Omental fat pad (tissue), 4 donors: ENCODE data around the gene CDC42BPB. TPM values are rescaled to one million over a fixed set of nuclear protein-coding genes. Genes with fewer than 3 reads are reported as not detected.
A peak's percentile ranks its signal among the peaks of the same experiment; 100 is the strongest.
"Not testable (repeated sequence)": the region's sequence is repeated elsewhere in the genome, so short reads cannot be mapped to it uniquely, and the experiment has no call there.

Source experiments
- ATAC-seq: fragments of 150-250 bp; one replicate; pipeline ENCODE4 v1.9.1; 2016; ENCODE audit warnings: mild to moderate bottlenecking, moderate library complexity; ENCODE audit not compliant: low FRiP score
- DNase-seq: peaks from one replicate; pipeline ENCODE4 v3.0.0-alpha.2; 2019; ENCODE audit warnings: low spot score
- CTCF ChIP-seq, 3 donors: fragments of 450-650 bp; IDR thresholded peaks; one replicate each; pipeline ENCODE4 v1.5.1; 2016 to 2017; ENCODE audit warnings: antibody characterized with exemption in 3 of 3, mild to moderate bottlenecking in 3 of 3, moderate library complexity in 2 of 3
- total RNA-seq, 4 donors: library from RNA; depleted of rRNA; stranded (reverse); fragments of >200 nt; gene quantifications; one replicate each; pipeline ENCODE4 v1.1.0, GENCODE V29; 2016

CDC42BPB gene
- total RNA-seq, 4 donors from 2014 or later = 63.7 to 131 (median 113) TPM

- TF ChIP-seq CTCF (IDR thresholded peaks at IDR 0.05) = no peak
- ATAC-seq = peak; percentile 43
- no peak for DNase-seq
These were observed 129.4 kb downstream of the CDC42BPB start for GRCh38 chr14:102927878-102928411.

GRCh38 chr14:102927346-102927877 lies 129.9 kb downstream of the CDC42BPB start:
- ATAC-seq (no peak), DNase-seq (no peak)
- TF ChIP-seq CTCF (IDR thresholded peaks at IDR 0.05) = no peak

GRCh38 chr14:102926840-102927239 lies 130.5 kb downstream of the CDC42BPB start:
- not testable (repeated sequence) for DNase-seq

GRCh38 chr14:102926104-102926503 lies 131.2 kb downstream of the CDC42BPB start:
- DNase-seq (no peak), ATAC-seq (no peak)
- TF ChIP-seq CTCF (IDR thresholded peaks at IDR 0.05) = no peak

More at GRCh38 chr14:102926840-102927239, 130.5 kb downstream of the CDC42BPB start:
- ATAC-seq = not testable (repeated sequence)

GRCh38 chr14:102925646-102926045 lies 131.7 kb downstream of the CDC42BPB start:
- TF ChIP-seq CTCF (IDR thresholded peaks at IDR 0.05) = no peak
- ATAC-seq = no peak
- DNase-seq = no peak

- no peak for DNase-seq
- ATAC-seq = no peak
- no peak for TF ChIP-seq CTCF (IDR thresholded peaks at IDR 0.05)
These were observed 132.4 kb downstream of the CDC42BPB start for GRCh38 chr14:102924632-102925588.

GRCh38 chr14:102923925-102924486 lies 133.3 kb downstream of the CDC42BPB start:
- DNase-seq (no peak), ATAC-seq (no peak)
- TF ChIP-seq CTCF (IDR thresholded peaks at IDR 0.05) = no peak
